Sigmoid colon (tissue), 7 donors: ENCODE results near the gene NHS. TPM values are rescaled to one million over a fixed set of nuclear protein-coding genes. Genes with fewer than 3 reads are reported as not detected.

Source experiments
- DNase-seq: peaks from one replicate; pipeline ENCODE4 v3.0.0-alpha.2; 2019
- H3K27ac ChIP-seq, 4 donors: fragments of 200-600 bp; sonication (generic); one replicate each; pipeline ENCODE4 v1.5.1; 2016 to 2019; ENCODE audit warnings: mild to moderate bottlenecking in 1 of 4
- H3K27me3 ChIP-seq, 3 donors: fragments of 200-600 bp; sonication (generic); one replicate each; pipeline ENCODE4 v1.5.1; 2019; ENCODE audit warnings: mild to moderate bottlenecking in 1 of 3
- H3K36me3 ChIP-seq, 4 donors: fragments of 200-600 bp; sonication (generic); one replicate each; pipeline ENCODE4 v1.5.1; 2016 to 2019
- H3K4me1 ChIP-seq, 4 donors: fragments of 200-600 bp; sonication (generic); one replicate each; pipeline ENCODE4 v1.5.1; 2017 to 2019
- H3K4me3 ChIP-seq, 4 donors: fragments of 200-600 bp; sonication (generic); one replicate each; pipeline ENCODE4 v1.5.1; 2017 to 2019; ENCODE audit warnings: mild to moderate bottlenecking in 2 of 4, moderate library complexity in 1 of 4
- H3K9me3 ChIP-seq, 4 donors: fragments of 200-600 bp in 3 of 4; sonication (generic) in 3 of 4; one replicate each; pipeline versions ENCODE4 v1.5.1 to v1.6.1; 2013 to 2019
- EP300 ChIP-seq, 4 donors: sonication (generic); formaldehyde crosslinking; IDR thresholded peaks; one replicate each; pipeline ENCODE4 v1.6.1; 2017; ENCODE audit warnings: antibody characterized with exemption in 4 of 4
- POLR2A ChIP-seq, 2 donors: fragments of 450-650 bp; IDR thresholded peaks; one replicate each; pipeline ENCODE4 v1.6.1; 2016; ENCODE audit warnings: antibody characterized with exemption in 2 of 2, mild to moderate bottlenecking in 2 of 2, moderate library complexity in 2 of 2
- POLR2AphosphoS5 ChIP-seq, 4 donors: sonication (generic); formaldehyde crosslinking; IDR thresholded peaks; one replicate each; pipeline ENCODE4 v1.6.1; 2017; ENCODE audit warnings: antibody characterized with exemption in 4 of 4
- WGBS, 2 donors: extraction: QIAGEN DNeasy Blood & Tissue Kit; methylation state at CpG; one replicate each; pipeline ENCODE4 v1.1.7; 2013; 5-methylcytosine and 5-hydroxymethylcytosine counted together
- intact Hi-C: fragments of 100-400 bp; cut with DNase I; formaldehyde crosslinking; loops from one replicate; pipeline ENCODE4 v1.15.1; 2023
- polyA plus RNA-seq, 3 donors: library from polyadenylated mRNA; stranded (reverse); fragments of 200-250 nt; gene quantifications; one replicate each; pipeline ENCODE4 v1.2.3, GENCODE V29; 2013
- total RNA-seq, 4 donors: library from RNA; depleted of rRNA; stranded (reverse); fragments of >200 nt; gene quantifications; one replicate each; pipeline ENCODE4 v1.1.0, GENCODE V29; 2016
- TF ChIP-seq, protein P1 (sequence below), 4 experiments: fragments of 450-650 bp in 3 of 4; fragments of 200-600 bp in 1 of 4; IDR thresholded peaks; one replicate each; pipeline ENCODE4 v1.5.1; 2016 to 2019; ENCODE audit warnings: antibody characterized with exemption in 4 of 4, mild to moderate bottlenecking in 3 of 4, moderate library complexity in 2 of 4
- donor health status: healthy with polysubstance abuse.
- donor health status: Bipolar disorder and iron deficiency.
- donor health status: healthy.

NHS gene
- total and polyA plus RNA-seq, 7 donors, result under 0.01 to 22.7 (median 9.3) TPM

DNA sequence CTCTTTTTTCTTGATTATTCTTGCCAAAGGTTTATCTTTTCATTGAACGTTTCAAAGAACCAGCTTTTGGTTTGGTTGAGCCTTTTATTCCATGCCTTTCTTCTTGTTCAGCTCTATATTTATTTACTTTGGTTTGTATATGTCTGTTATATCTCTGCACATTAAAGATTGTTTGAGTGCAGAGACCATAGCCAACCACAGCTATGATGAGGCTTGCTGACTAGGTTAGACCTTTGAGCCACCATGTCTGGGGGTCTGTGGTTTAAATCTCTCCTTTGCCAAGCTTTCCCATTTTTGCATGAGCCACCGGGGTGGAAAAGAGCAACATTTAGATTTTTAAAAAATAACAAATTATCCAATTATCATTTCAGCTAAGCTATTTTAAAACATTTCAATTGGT, 96.1 kb downstream of the NHS start:
- DNase-seq, result no peak
- WGBS, 2 donors, result 75 to 79% methylated on average over 2 of the region's 2 CpGs
- H3K4me3 ChIP-seq, result no peak overlapping the region
- peaks cover 0 to 20% (median 3%) of the 10 kb centered on the region in 4 donors for H3K4me1 ChIP-seq
- H3K27ac ChIP-seq, result no peak overlapping the region
- no peaks in the 10 kb centered on the region for H3K27me3 ChIP-seq
- TF ChIP-seq, protein P1, sequence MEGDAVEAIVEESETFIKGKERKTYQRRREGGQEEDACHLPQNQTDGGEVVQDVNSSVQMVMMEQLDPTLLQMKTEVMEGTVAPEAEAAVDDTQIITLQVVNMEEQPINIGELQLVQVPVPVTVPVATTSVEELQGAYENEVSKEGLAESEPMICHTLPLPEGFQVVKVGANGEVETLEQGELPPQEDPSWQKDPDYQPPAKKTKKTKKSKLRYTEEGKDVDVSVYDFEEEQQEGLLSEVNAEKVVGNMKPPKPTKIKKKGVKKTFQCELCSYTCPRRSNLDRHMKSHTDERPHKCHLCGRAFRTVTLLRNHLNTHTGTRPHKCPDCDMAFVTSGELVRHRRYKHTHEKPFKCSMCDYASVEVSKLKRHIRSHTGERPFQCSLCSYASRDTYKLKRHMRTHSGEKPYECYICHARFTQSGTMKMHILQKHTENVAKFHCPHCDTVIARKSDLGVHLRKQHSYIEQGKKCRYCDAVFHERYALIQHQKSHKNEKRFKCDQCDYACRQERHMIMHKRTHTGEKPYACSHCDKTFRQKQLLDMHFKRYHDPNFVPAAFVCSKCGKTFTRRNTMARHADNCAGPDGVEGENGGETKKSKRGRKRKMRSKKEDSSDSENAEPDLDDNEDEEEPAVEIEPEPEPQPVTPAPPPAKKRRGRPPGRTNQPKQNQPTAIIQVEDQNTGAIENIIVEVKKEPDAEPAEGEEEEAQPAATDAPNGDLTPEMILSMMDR (IDR thresholded peaks at IDR 0.05), result no peak
- no peak for TF ChIP-seq POLR2A (IDR thresholded peaks at IDR 0.05)
- TF ChIP-seq EP300 (IDR thresholded peaks at IDR 0.05), result no peak
- TF ChIP-seq POLR2AphosphoS5 (IDR thresholded peaks at IDR 0.05), result no peak
- no peaks in the 10 kb centered on the region for H3K36me3 ChIP-seq
- no peaks in the 10 kb centered on the region for H3K9me3 ChIP-seq
- intact Hi-C loops, result no loop called here

DNA sequence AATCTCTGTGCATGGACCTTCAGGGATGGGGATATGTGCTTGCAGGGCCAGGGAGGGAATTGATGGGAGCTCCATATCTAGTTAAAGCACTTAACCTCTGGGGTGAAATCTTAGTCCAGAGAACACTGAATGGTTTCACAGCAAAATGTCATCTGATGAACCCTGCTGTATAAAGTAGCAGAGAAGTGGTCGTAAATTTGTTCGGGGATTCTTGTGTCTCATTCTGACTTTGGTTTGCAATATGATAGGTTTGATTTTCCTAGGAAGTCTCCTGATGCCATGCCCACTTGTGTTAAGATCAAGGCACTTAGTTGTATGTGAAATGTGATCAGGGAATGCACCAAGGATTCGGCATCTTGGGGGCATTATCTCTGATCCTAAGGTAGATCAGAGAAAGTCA, 96.9 kb downstream of the NHS start:
- Histone ChIP-seq H3K9me3 (no peaks in the 10 kb centered on the region), H3K36me3 (no peaks in the 10 kb centered on the region), H3K27me3 (no peaks in the 10 kb centered on the region), H3K4me1 (peaks cover 0 to 15% (median 3%) of the 10 kb centered on the region in 4 donors), H3K27ac (no peak overlapping the region), H3K4me3 (no peak overlapping the region)
- TF ChIP-seq POLR2AphosphoS5 (IDR thresholded peaks at IDR 0.05), result no peak
- TF ChIP-seq, protein P1 (IDR thresholded peaks at IDR 0.05), result no peak
- no peak for TF ChIP-seq EP300 (IDR thresholded peaks at IDR 0.05)
- no peak for TF ChIP-seq POLR2A (IDR thresholded peaks at IDR 0.05)
- intact Hi-C loops, result no loop called here
- no peak for DNase-seq
- 91 to 92% methylated on average over 3 of the region's 3 CpGs for WGBS, 2 donors

DNA sequence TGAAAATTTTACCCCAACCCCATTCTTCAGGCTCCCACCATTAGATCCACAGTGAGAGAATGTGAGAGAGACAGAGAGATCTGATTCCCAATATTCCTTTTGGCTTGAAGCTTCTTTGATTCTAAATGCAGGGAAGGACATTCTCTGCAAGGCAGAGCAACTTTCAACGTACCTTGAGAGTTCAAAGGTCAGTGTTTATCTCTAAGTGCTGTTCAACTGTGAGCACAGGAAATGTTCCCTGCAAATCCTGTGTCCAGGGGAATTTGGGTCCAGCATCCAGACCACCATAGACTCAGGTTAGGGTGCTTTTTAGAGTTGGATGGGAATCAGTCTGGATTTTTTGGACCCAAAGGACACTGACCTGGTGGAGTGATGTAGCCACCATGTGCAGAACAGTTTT, 97.4 kb downstream of the NHS start:
- Histone ChIP-seq H3K27ac (no peak overlapping the region), H3K36me3 (no peaks in the 10 kb centered on the region), H3K27me3 (no peaks in the 10 kb centered on the region), H3K9me3 (no peaks in the 10 kb centered on the region), H3K4me1 (peaks cover 0 to 12% (median 3%) of the 10 kb centered on the region in 4 donors), H3K4me3 (no peak overlapping the region)
- intact Hi-C loops, result no loop called here
- TF ChIP-seq POLR2AphosphoS5 (IDR thresholded peaks at IDR 0.05) (no peak), EP300 (IDR thresholded peaks at IDR 0.05) (no peak), POLR2A (IDR thresholded peaks at IDR 0.05) (no peak)
- TF ChIP-seq, protein P1 (IDR thresholded peaks at IDR 0.05), result no peak
- no peak for DNase-seq
- WGBS, 2 donors, result 13 to 32% methylated on average over 1 of the region's 1 CpG

DNA sequence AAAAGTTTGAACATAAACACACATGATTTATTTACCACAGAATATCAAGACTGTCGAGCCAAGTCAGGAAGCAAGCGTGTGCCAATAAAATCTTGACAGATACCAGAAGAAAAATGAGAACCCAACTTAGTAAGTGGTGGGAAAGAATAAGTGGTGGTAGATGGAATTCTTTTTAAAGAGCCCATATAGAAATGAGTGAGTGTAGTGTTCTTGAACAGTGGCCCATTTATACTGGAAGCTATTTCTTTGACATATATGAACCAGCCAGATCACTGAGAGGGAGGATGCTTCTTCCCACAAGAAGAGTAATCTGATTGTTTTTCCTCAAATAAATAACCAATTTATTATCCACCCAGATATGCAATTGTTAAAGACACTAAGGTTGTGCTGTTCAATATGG, 98.0 kb downstream of the NHS start:
- intact Hi-C loops, result no loop called here
- TF ChIP-seq POLR2AphosphoS5 (IDR thresholded peaks at IDR 0.05), result no peak
- no peak for DNase-seq
- Histone ChIP-seq H3K36me3 (no peaks in the 10 kb centered on the region), H3K9me3 (no peaks in the 10 kb centered on the region), H3K4me3 (no peak overlapping the region), H3K4me1 (peaks cover 0 to 12% (median 3%) of the 10 kb centered on the region in 4 donors), H3K27me3 (no peaks in the 10 kb centered on the region), H3K27ac (no peak overlapping the region)
- WGBS, 2 donors, result 47 to 69% methylated on average over 2 of the region's 2 CpGs

DNA sequence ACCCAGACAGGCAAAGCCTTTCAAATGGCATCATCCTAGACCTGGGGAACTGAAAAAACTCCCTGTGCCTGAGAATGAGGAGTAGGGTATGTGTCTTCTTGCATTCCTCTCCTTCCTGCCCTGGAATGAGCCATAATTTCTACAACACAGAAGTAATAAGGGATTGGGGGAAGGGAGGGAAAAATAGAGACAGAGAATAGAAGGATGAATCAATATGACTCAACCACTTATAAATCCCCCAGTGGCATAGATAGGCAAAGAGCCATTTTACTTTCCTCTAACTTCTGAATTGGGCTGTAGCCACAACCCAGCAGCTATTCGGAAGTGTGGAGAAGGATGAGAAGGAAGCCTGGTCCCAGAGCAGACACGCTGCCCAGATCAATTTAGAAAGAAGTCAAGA, 99.9 kb downstream of the NHS start:
- intact Hi-C loops, result no loop called here
- TF ChIP-seq POLR2A (IDR thresholded peaks at IDR 0.05), result no peak
- H3K27ac ChIP-seq, result no peak overlapping the region

More for the DNA sequence above, 99.9 kb downstream of the NHS start:
- Histone ChIP-seq H3K27me3 (no peaks in the 10 kb centered on the region), H3K4me3 (no peak overlapping the region), H3K36me3 (no peaks in the 10 kb centered on the region), H3K9me3 (no peaks in the 10 kb centered on the region), H3K4me1 (peaks cover 0 to 12% (median 3%) of the 10 kb centered on the region in 4 donors)
- 85 to 94% methylated on average over 2 of the region's 2 CpGs for WGBS, 2 donors
- no peak for DNase-seq
